GM19328 (cell line): Measurements from ENCODE around the gene NPDC1.
"Not testable (repeated sequence)": the region's sequence is repeated elsewhere in the genome, so short reads cannot be mapped to it uniquely, and the experiment has no call there.

ENCODE experiments used
- ATAC-seq: cut with Tn5 transposase; IDR thresholded peaks from one replicate; pipeline ENCODE4 v1.9.1; 2021; ENCODE audit warnings: mild to moderate bottlenecking, moderate library complexity; ENCODE audit not compliant: unreplicated experiment

Gene NPDC1

GRCh38 chr9:137041124-137041523 lies 4.9 kb downstream of the NPDC1 start:
- no peak for ATAC-seq

- ATAC-seq = no peak
Measured at GRCh38 chr9:137040568-137040967, 5.4 kb downstream of the NPDC1 start.

- no peak for ATAC-seq
Measured at GRCh38 chr9:137039611-137040366, 6.2 kb downstream of the NPDC1 start.

- no peak for ATAC-seq
Measured at GRCh38 chr9:137038916-137039315, 7.1 kb downstream of the NPDC1 start.

- no peak for ATAC-seq
Measured at GRCh38 chr9:137037483-137037882, 8.5 kb downstream of the NPDC1 start.

- ATAC-seq = no peak
Measured at GRCh38 chr9:137037035-137037434, 8.9 kb downstream of the NPDC1 start.

- ATAC-seq = no peak
Measured at GRCh38 chr9:137035937-137036336, 10.0 kb downstream of the NPDC1 start.

- no peak for ATAC-seq
Measured at GRCh38 chr9:137035507-137035834, 10.5 kb downstream of the NPDC1 start.

GRCh38 chr9:137034709-137035506 lies 11.1 kb downstream of the NPDC1 start:
- no peak for ATAC-seq

- ATAC-seq = no peak
Measured at GRCh38 chr9:137034039-137034708, 11.8 kb downstream of the NPDC1 start.

GRCh38 chr9:137033481-137033880 lies 12.5 kb downstream of the NPDC1 start:
- ATAC-seq = not testable (repeated sequence)

- ATAC-seq = no peak
Measured at GRCh38 chr9:137032858-137033257, 13.1 kb downstream of the NPDC1 start.

GRCh38 chr9:137031904-137032640 lies 13.9 kb downstream of the NPDC1 start, which contains the start of gene FUT7:
Gene FUT7, minus strand, starts transcription at chr9:137032088. Its CDS starts 97 bp downstream, at chr9:137031991.
- no peak for ATAC-seq

- no peak for ATAC-seq
Measured at GRCh38 chr9:137030538-137031527, 15.1 kb downstream of the NPDC1 start.

GRCh38 chr9:137030006-137030405 lies 16.0 kb downstream of the NPDC1 start:
- ATAC-seq = no peak

- ATAC-seq = no peak
Measured at GRCh38 chr9:137029058-137029936, 16.7 kb downstream of the NPDC1 start.

GRCh38 chr9:137028263-137029057 lies 17.5 kb downstream of the NPDC1 start:
- no peak for ATAC-seq
